IMR-90 (cell line): ENCODE measurements around the gene MYH1. TPM values are rescaled to one million over a fixed set of nuclear protein-coding genes. Genes with fewer than 3 reads are reported as not detected.

Experiments
- ATAC-seq: fragments of 200-7000 bp; cut with Tn5 transposase; 2 replicates; pipeline ENCODE4 v1.9.1; 2020; ENCODE audit warnings: low read depth, mild to moderate bottlenecking, moderate library complexity
- BruUV-seq: library from RNA; stranded (reverse); fragments of 400-500 nt; replicated peaks from 2 replicates; lab custom pipeline; 2021; lab: Mats Ljungman, UMichigan
- CTCF ChIA-PET: fragments of 300-600 bp; formaldehyde crosslinking; extraction: SDS; loops from one replicate; lab custom pipeline; 2021; ENCODE audit warnings: antibody characterized with exemption; lab: Yijun Ruan, JAX
- POLR2A ChIA-PET: fragments of 300-600 bp; sonication (Branson Sonifier 250); formaldehyde crosslinking; loops from one replicate; lab custom pipeline; 2022; ENCODE audit warnings: antibody characterized with exemption; ENCODE audit not compliant: unreplicated experiment; lab: Charles Lee
- DNase-seq: peaks from one replicate; pipeline ENCODE4 v3.0.0; 2013
- H2AFZ ChIP-seq: replicated peaks from 2 replicates; pipeline ENCODE3; 2013; ENCODE audit warnings: low read length, mild to moderate bottlenecking; ENCODE audit not compliant: poor library complexity
- H2AK5ac ChIP-seq: 2 replicates; pipeline ENCODE4 v1.6.1; 2013; ENCODE audit warnings: low read depth, low read length, inconsistent platforms
- H2AK9ac ChIP-seq: replicated peaks from 2 replicates; pipeline ENCODE3; 2013; ENCODE audit warnings: mild to moderate bottlenecking, low read depth, low read length, moderate library complexity; ENCODE audit not compliant: poor library complexity
- H2BK120ac ChIP-seq: 2 replicates; pipeline ENCODE4 v1.6.1; 2013; ENCODE audit warnings: low read depth, low read length, inconsistent platforms
- H2BK15ac ChIP-seq: 3 replicates; pipeline ENCODE4 v1.6.1; 2013; ENCODE audit warnings: low read depth, low read length, inconsistent platforms
- H2BK20ac ChIP-seq: 2 replicates; pipeline ENCODE4 v1.6.1; 2013; ENCODE audit warnings: low read depth, mild to moderate bottlenecking, inconsistent platforms, low read length, moderate library complexity
- H2BK5ac ChIP-seq: 2 replicates; pipeline ENCODE4 v1.6.1; 2013; ENCODE audit warnings: mild to moderate bottlenecking, low read depth, low read length, inconsistent platforms; ENCODE audit not compliant: poor library complexity, severe bottlenecking
- H3K14ac ChIP-seq: replicated peaks from 2 replicates; pipeline ENCODE4 v1.6.1; 2013; ENCODE audit warnings: low read depth, low read length, inconsistent platforms
- H3K18ac ChIP-seq: 2 replicates; pipeline ENCODE4 v1.6.1; 2013; ENCODE audit warnings: low read depth, low read length, control low read depth
- H3K23ac ChIP-seq: 2 replicates; pipeline ENCODE4 v1.6.1; 2013; ENCODE audit warnings: low read depth, low read length, inconsistent platforms
- H3K27ac ChIP-seq: 2 replicates; pipeline ENCODE4 v1.5.1; 2013; ENCODE audit warnings: mild to moderate bottlenecking, control low read depth, low read length; ENCODE audit not compliant: insufficient read depth
- H3K27me3 ChIP-seq: 2 replicates; pipeline ENCODE4 v1.6.1; 2013; ENCODE audit warnings: low read length; ENCODE audit not compliant: control insufficient read depth, insufficient read depth
- H3K36me3 ChIP-seq: 2 replicates; pipeline ENCODE4 v1.6.1; 2013; ENCODE audit warnings: low read length, mixed read lengths; ENCODE audit not compliant: control insufficient read depth, insufficient read depth
- H3K4ac ChIP-seq: 2 replicates; pipeline ENCODE4 v1.6.1; 2013; ENCODE audit warnings: low read depth, low read length, inconsistent platforms
- H3K4me1 ChIP-seq: 2 replicates; pipeline ENCODE4 v1.6.1; 2013; ENCODE audit warnings: low read length, mixed read lengths; ENCODE audit not compliant: control insufficient read depth, insufficient read depth
- H3K4me2 ChIP-seq: 2 replicates; pipeline ENCODE4 v1.6.1; 2013; ENCODE audit warnings: low read depth, mild to moderate bottlenecking, control low read depth, low read length, moderate library complexity
- H3K4me3 ChIP-seq: 2 replicates; pipeline ENCODE4 v1.5.1; 2013; ENCODE audit warnings: low read depth, mild to moderate bottlenecking, control low read depth, low read length, moderate library complexity; ENCODE audit not compliant: insufficient read depth
- H3K56ac ChIP-seq: 2 replicates; pipeline ENCODE4 v1.6.1; 2013; ENCODE audit warnings: low read length, inconsistent platforms; ENCODE audit not compliant: insufficient read depth; ENCODE audit errors: extremely low read depth
- H3K79me1 ChIP-seq, 2 experiments: 2 replicates each; pipeline ENCODE4 v1.6.1; 2013; ENCODE audit warnings: low read length in 2 of 2, inconsistent platforms in 1 of 2, low read depth in 1 of 2
- H3K9ac ChIP-seq: 2 replicates; pipeline ENCODE4 v1.6.1; 2013; ENCODE audit warnings: low read depth, low read length, control low read depth
- H3K9me1 ChIP-seq: 2 replicates; pipeline ENCODE4 v1.6.1; 2013; ENCODE audit warnings: low read length, inconsistent platforms; ENCODE audit not compliant: insufficient read depth
- H3K9me3 ChIP-seq: 2 replicates; pipeline ENCODE4 v1.6.1; 2013; ENCODE audit warnings: low read length; ENCODE audit not compliant: control insufficient read depth, insufficient read depth
- H4K20me1 ChIP-seq: 2 replicates; pipeline ENCODE4 v1.6.1; 2013; ENCODE audit warnings: low read length, inconsistent platforms; ENCODE audit not compliant: insufficient read depth
- H4K5ac ChIP-seq: 2 replicates; pipeline ENCODE4 v1.6.1; 2013; ENCODE audit warnings: mild to moderate bottlenecking, low read depth, low read length, control low read depth
- H4K8ac ChIP-seq, 2 experiments: 2 replicates each; pipeline ENCODE4 v1.6.1; 2013; ENCODE audit warnings: low read depth in 2 of 2, low read length in 2 of 2, control low read depth in 1 of 2, inconsistent platforms in 1 of 2
- H4K91ac ChIP-seq: 2 replicates; pipeline ENCODE4 v1.6.1; 2013; ENCODE audit warnings: low read depth, low read length, inconsistent platforms; ENCODE audit not compliant: insufficient read depth
- BHLHE40 ChIP-seq: fragments of 150-350 bp; IDR thresholded peaks from 2 replicates; pipeline ENCODE4 v1.6.1; 2016; ENCODE audit warnings: mild to moderate bottlenecking, low read depth, low read length
- CEBPB ChIP-seq: IDR thresholded peaks from 2 replicates; pipeline ENCODE4 v1.6.1; 2012; ENCODE audit warnings: low read depth, low read length, improper control_type of control experiment
- CHD1 ChIP-seq: IDR thresholded peaks from 2 replicates; pipeline ENCODE4 v1.6.1; 2012; ENCODE audit warnings: low read depth, low read length, improper control_type of control experiment
- CTCF ChIP-seq: conservative IDR thresholded peaks from 2 replicates; pipeline ENCODE4 v1.5.1; 2012; ENCODE audit warnings: mild to moderate bottlenecking, low read depth, low read length, improper control_type of control experiment
- ELK1 ChIP-seq: fragments of 150-350 bp; IDR thresholded peaks from 2 replicates; pipeline ENCODE4 v1.6.1; 2016; ENCODE audit warnings: low read depth, mild to moderate bottlenecking, low read length, moderate library complexity, borderline replicate concordance
- FOS ChIP-seq: fragments of 150-350 bp; IDR thresholded peaks from 2 replicates; pipeline ENCODE4 v1.6.1; 2016; ENCODE audit warnings: low read depth, low read length
- MAFK ChIP-seq: IDR thresholded peaks from 2 replicates; pipeline ENCODE4 v1.6.1; 2012; ENCODE audit warnings: low read depth, low read length, improper control_type of control experiment
- MXI1 ChIP-seq: IDR thresholded peaks from 2 replicates; pipeline ENCODE4 v1.6.1; 2012; ENCODE audit warnings: low read depth, mild to moderate bottlenecking, low read length, moderate library complexity, borderline replicate concordance
- NFE2L2 ChIP-seq: fragments of 150-350 bp; IDR thresholded peaks from 2 replicates; pipeline ENCODE4 v1.6.1; 2016; ENCODE audit warnings: low read depth, mild to moderate bottlenecking, low read length
- POLR2A ChIP-seq: IDR thresholded peaks from 2 replicates; pipeline ENCODE4 v1.6.1; 2012; ENCODE audit warnings: mild to moderate bottlenecking, low read depth, low read length
- RAD21 ChIP-seq: IDR thresholded peaks from 2 replicates; pipeline ENCODE4 v1.6.1; 2012; ENCODE audit warnings: low read length, improper control_type of control experiment
- RCOR1 ChIP-seq: IDR thresholded peaks from 2 replicates; pipeline ENCODE4 v1.6.1; 2012; ENCODE audit warnings: mild to moderate bottlenecking, low read length, improper control_type of control experiment; ENCODE audit not compliant: insufficient replicate concordance
- RFX5 ChIP-seq: IDR thresholded peaks from 2 replicates; pipeline ENCODE4 v1.8.0; 2012; ENCODE audit warnings: low read depth, mild to moderate bottlenecking, low read length, moderate library complexity
- SMC3 ChIP-seq: fragments of 150-350 bp; IDR thresholded peaks from 2 replicates; pipeline ENCODE4 v1.6.1; 2016; ENCODE audit warnings: low read depth, mild to moderate bottlenecking, antibody characterized with exemption, low read length, moderate library complexity
- USF2 ChIP-seq: fragments of 150-350 bp; IDR thresholded peaks from 2 replicates; pipeline ENCODE4 v1.6.1; 2017; ENCODE audit warnings: mild to moderate bottlenecking, antibody characterized with exemption, low read length, low read depth
- WGBS, 2 experiments: methylation state at CpG; one replicate each; pipeline versions ENCODE4 v1.1.5 to v1.1.7; 2013; ENCODE audit warnings: missing lambda C conversion rate in 2 of 2; ENCODE audit not compliant: insufficient read length in 1 of 2; ENCODE audit errors: extremely low coverage in 2 of 2; 5-methylcytosine and 5-hydroxymethylcytosine counted together
- dilution Hi-C: fragments of 300-500 bp; cut with HindIII; formaldehyde crosslinking; loops from one replicate; pipeline ENCODE4 v1.14.3; 2018; ENCODE audit warnings: low sequenced_read_pairs; ENCODE audit not compliant: unreplicated experiment
- in situ Hi-C: fragments of 300-500 bp; cut with MboI; formaldehyde crosslinking; loops from 3 replicates; pipeline ENCODE4 v1.14.3; 2019; ENCODE audit warnings: low sequenced_read_pairs, inconsistent platforms, mixed read lengths
- intact Hi-C: fragments of 100-400 bp; cut with micrococcal nuclease; formaldehyde crosslinking; loops from 2 replicates; pipeline ENCODE4 v1.10.0; 2022
- polyA plus RNA-seq, 3 experiments: library from polyadenylated mRNA; depleted of rRNA; stranded (reverse); fragments of >200 nt; gene quantifications; 2 replicates each; pipeline ENCODE4 v1.2.3, GENCODE V29; 2012; ENCODE audit warnings: low replicate concordance in 1 of 3
- total RNA-seq: library from RNA; depleted of rRNA; stranded (reverse); fragments of >200 nt; gene quantifications from 2 replicates; pipeline ENCODE4 v1.2.3, GENCODE V29; 2012

MYH1 gene
- total and polyA plus RNA-seq, 2 of the 4 experiments (the other 2 are of a cell fraction), result not detected

GRCh38 chr17:10550014-10550413 lies 31.7 kb upstream of the MYH1 start:
- H3K18ac ChIP-seq, result no peak overlapping the region
- no peak overlapping the region for H2AK5ac ChIP-seq
- ChIA-PET CTCF (interaction anchor here (1.0 kb wide), 1 partner anchor 13 kb away, joined by 6 read pairs; no protein-coding TSS in a partner anchor), POLR2A (no interaction called here)
- no peaks in the 10 kb centered on the region for H4K20me1 ChIP-seq
- H3K4me3 ChIP-seq, result no peak overlapping the region
- H3K27me3 ChIP-seq, result no peaks in the 10 kb centered on the region
- no peak overlapping the region for H2BK15ac ChIP-seq
- no peak overlapping the region for H3K4me2 ChIP-seq
- H2AK9ac ChIP-seq, result no peak overlapping the region
- dilution Hi-C loops (no loop called here), in situ Hi-C loops (no loop called here), intact Hi-C loops (no loop called here)
- no peak overlapping the region for H2BK120ac ChIP-seq
- no CpG with 5 or more reads among the region's 4 CpGs for WGBS, 2 experiments
- no peak overlapping the region for H3K14ac ChIP-seq
- no peak overlapping the region for H2BK20ac ChIP-seq
- H3K23ac ChIP-seq, result no peak overlapping the region
- no peak overlapping the region for H3K56ac ChIP-seq
- H4K91ac ChIP-seq, result no peak overlapping the region
- BruUV-seq, result no TSS peak
- H2AFZ ChIP-seq, result no peak overlapping the region
- H3K4ac ChIP-seq, result no peak overlapping the region
- H4K8ac ChIP-seq, result no peak overlapping the region
- H3K27ac ChIP-seq, result no peak overlapping the region
- H3K9me3 ChIP-seq, result peaks cover 2% of the 10 kb centered on the region; the same call in 1 of the 2 replicates
- no peaks in the 10 kb centered on the region for H3K9me1 ChIP-seq
- H3K36me3 ChIP-seq, result no peaks in the 10 kb centered on the region
- H4K5ac ChIP-seq, result no peak overlapping the region
- H3K79me1 ChIP-seq, result no peaks in the 10 kb centered on the region
- no peak overlapping the region for H3K9ac ChIP-seq
- no peak overlapping the region for H2BK5ac ChIP-seq
- TF ChIP-seq POLR2A (no peak), RAD21 (no peak), ELK1 (no peak), SMC3 (no peak), BHLHE40 (no peak), CEBPB (no peak), USF2 (no peak), FOS (no peak), RFX5 (no peak), CHD1 (no peak), NFE2L2 (no peak), CTCF (no peak), MXI1 (no peak), MAFK (no peak), RCOR1 (no peak)
- ATAC-seq (no peak), DNase-seq (no peak)
- H3K4me1 ChIP-seq, result no peaks in the 10 kb centered on the region
